HG03066 (cell line): Measurements from ENCODE around the gene TMEM187.
"Not testable (repeated sequence)": the region's sequence is repeated elsewhere in the genome, so short reads cannot be mapped to it uniquely, and the experiment has no call there.

Source experiments
- ATAC-seq: cut with Tn5 transposase; IDR thresholded peaks from one replicate; pipeline ENCODE4 v1.9.1; 2021; ENCODE audit warnings: low read depth; ENCODE audit not compliant: unreplicated experiment

Gene TMEM187

DNA sequence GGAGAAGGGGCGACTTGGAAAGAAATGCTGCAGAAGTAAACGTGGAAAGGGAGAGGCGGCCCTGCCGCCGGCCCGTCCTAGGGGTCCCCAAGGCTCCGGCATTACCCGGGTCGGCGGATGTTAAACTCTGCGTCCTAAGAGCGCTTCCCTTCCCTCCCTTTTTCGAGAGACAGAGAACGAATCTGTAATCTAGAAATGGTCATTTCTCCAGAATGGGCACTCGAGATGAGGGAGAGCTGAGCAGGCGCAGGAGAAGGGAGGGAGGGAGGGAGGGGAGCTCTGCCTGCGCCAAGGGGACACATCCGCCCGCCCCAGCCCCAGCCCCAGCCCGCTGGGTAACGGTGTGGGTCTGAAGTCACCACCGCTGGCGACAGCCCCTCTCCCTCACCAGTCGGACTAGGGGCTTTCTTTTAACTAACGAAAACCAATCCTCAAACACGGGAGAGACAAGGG lies 2.6 kb upstream of the TMEM187 start:
- ATAC-seq = no peak

DNA sequence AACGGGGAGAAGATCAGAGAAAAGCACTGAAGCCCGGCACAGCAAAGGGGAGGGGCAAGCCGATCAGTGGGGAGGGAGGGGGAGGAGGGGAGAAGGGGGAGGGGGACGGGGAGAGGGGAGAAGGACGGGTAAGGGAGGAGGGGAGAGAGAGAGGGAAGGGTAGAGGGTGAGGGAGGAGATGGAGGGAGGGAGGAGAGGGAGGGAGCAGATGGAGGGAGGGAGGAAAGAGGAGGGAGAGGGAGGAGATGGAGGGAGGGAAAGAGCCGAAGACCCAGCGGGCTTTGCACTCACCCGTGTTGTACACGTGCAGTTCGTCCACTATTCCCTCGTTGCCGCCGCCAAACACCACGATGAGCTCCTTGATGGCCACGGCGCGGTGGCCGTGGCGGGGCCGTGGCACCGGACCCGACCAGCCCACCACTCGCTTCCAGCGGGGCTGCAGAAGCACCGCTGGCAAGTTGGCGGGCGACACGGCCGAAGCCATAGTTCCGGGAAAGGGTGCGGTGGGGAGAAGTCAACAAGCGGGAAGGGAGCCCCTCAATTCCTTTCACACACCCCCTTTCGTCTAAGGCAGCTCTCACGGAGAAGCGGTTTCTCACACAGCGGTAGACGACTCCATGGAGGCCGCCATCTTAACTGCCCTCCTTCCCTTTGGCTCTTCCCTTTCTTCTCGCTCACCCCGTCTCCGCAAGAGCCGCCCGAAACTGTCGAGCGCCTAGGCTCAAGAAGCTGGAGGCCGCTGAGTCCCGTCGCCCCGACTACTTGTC lies 2.0 kb upstream of the TMEM187 start:
- ATAC-seq = peak; percentile 4

DNA sequence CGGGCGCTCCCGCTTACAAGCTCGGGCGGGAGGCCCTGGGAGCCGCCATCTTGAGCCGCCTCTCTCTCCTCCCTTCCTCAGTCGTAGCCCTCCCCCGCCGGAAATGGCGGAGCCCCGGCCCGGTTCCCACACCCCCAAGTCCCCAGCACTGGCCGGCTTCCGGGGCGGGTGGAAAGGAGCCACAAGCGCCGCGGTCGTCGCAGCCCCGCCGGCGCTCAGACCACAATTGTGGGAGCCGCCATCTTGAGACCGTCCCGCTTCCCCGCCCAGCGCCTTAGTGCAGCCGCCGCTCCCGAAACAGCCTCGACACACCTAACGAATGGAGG lies 1.5 kb upstream of the TMEM187 start:
- peak; percentile 32 for ATAC-seq

DNA sequence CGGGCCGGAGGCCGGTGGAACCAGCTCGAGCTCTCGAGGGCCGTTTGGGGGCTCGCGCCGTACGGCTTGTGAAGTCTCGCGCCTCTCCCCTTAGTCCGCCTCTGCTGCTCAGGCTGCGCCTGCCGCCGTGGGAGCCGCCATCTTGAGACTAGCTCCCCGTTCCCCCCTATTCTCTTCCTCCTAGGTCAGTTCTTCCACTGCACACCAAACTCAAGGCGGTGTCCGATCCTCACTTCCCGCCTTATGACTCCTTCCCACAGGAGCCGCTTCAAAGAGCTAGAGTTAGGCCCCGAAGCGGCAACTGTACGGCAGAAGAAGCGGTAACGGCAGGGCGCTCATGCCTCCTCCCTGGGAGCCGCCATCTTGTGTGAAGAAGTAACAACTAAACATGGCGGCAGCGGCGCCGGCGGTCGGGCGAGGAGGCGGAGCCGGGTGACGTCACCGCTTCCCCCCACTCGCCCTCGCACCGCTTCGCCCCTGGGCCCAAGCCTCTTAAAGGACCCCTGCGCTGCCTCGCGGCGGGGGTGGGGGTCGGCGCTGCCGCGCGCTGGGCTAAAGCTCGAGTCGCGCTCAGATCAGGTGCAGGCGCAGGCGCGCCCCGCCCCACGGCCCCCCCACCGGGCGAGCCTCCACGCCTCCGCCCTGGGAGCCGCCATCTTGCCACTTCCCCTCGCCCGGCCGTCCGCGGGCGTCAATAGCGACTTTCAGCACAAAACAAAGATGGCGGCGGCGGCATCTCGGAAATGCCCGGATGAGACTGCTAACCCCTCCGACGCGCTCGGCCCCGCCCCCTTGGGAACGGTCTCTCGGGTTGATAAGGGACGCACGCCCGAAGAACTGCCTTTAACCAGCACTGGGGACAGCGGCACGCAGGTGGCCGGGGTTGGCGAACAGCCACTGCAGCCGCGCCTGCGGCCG lies 845 bp upstream of the TMEM187 start, which contains the start of gene HCFC1:
HCFC1 (minus strand) TSS at position 369 of the 918 bp plus-strand sequence. CDS start 978 bp downstream, outside the sequence.
- peak; percentile 38 for ATAC-seq

DNA sequence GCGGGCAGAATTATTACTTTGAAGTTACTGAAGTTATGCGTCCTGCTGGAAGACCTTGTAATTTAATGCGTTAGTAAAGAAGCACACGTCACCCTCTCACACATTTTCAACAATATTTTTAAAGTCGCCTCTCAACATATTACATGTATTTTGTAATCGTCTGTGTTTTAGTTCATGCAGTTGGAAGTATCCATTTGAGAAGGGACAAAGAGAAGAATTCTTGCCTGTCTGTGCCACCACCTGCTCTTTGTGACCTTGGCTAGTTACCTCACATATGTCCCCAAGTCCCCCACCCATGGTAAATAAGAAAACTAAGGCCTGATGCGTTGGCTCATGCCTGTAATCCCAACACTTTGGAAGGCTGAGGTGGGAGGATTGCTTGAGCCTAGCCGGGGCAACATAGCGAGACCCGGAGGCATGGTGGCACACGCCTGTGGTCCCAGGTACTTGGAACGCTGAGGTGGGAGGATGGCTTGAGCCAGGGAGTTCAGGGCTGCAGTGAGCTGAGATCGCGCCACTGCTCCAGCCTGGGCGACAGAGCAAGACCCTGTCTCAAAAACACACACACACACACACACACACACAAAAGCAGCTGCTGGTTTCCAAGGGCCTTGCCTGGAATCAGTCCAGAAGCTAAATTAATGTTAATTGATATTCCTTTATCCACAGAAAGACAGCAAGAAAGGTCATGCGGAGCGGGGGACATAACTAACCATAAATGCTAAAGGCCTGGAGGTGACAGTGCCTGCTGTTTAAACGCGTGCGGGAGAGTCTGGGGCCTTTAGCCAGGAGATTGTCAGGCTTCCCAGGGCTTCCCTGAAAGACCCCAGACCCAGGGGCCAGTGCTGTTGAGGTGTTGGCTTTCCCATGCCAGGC lies 811 bp downstream of the TMEM187 start:
- ATAC-seq = no peak

DNA sequence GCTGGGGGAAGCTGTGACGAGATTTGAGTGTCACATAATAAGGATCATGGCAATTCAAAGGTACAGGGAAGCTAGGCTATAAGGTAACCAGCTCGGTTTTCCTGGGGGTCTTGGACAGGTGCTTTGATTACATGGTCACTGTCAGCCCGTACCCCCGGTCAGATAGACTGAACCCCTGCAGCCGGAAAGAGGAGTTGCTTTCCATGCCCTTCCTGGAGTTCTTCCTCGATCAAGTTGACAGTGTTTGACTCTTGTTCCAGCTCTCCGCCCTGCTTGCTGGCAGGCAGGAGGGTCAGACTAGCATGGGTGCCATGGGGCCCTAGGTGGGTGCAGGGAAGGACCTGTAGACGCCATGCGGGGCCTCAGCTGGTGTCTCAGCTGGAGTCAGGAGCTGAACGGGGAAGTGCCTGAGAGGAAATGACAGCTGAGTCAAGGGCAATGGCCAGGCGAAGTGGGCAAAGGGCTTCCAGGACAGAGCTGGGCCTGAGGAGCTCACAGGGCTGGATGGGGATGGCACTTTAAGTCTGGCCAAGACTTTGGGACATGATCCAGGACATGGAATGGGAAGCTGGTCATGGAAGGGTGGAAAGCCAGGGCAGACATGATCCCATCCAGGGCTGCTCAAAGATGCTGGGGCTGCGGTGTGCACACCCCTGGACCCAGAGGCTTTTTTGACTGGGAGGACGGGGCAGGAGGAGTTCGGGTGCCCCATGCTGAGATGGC lies 1.6 kb downstream of the TMEM187 start:
- no peak for ATAC-seq

DNA sequence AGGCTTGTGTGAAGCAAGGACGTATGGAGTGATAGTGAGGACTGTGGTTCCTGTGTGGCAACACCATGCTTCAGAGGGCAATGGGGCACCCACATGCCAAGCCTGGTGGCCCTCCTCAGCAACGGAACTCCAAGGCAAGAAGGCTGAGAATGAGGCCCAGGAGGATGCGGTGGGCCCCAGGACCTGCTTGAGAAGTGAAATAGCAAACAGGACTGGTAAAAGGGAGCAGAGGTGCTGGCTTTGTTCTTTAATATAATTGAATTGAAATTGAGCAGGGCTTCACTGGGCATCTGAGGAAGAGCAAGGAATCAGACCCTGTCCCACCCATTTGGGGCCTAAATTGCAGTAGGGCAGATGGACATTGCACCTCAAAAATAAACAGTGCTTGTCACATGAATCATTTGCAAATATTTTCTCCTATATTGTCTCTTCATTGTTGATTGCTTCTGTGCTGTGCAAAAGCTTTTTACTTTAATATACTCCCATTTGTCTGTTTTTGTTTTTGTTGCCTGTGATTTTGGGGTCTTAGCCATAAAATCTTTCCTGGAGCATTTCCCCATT lies 2.3 kb downstream of the TMEM187 start:
- ATAC-seq = no peak

DNA sequence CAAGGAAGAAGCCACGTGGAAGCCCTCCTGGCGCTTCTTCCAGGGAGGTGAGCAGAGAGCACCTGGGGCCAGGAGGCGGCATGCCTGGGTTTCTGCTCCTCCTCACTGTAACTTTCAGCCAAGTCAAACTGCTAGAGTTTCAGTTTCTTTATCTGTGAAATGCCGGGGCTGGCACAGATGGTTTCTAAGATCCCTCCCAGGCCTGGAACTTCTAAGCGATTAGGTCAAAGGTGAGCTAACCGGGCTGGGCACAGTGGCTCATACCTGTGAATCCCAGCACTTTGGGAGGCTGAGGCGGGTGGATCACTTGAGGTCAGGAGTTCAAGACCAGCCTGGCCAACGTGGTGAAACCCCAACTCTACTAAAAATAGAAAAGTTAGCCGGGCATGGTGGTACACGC lies 7.8 kb downstream of the TMEM187 start:
- ATAC-seq = not testable (repeated sequence)

DNA sequence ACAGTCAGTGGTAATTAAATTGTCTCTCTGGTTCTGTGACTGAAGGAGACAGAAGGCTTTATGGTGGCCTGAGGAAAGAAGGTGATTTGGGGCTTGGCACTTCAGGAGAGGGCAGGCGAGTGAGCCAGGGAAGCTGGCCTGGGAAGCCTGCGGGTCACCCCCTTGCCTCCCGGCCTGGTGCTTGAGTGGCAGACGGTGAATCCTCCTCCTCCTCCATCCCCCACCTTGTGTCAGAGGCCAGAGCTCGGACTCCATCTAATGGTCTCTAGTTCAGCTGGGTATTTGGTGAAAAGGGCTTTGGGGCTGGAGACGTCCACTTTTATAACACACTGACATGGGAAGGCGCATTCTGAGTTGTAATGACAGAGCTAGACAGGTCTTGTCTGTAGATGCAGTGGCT lies 8.7 kb downstream of the TMEM187 start:
- ATAC-seq = no peak

DNA sequence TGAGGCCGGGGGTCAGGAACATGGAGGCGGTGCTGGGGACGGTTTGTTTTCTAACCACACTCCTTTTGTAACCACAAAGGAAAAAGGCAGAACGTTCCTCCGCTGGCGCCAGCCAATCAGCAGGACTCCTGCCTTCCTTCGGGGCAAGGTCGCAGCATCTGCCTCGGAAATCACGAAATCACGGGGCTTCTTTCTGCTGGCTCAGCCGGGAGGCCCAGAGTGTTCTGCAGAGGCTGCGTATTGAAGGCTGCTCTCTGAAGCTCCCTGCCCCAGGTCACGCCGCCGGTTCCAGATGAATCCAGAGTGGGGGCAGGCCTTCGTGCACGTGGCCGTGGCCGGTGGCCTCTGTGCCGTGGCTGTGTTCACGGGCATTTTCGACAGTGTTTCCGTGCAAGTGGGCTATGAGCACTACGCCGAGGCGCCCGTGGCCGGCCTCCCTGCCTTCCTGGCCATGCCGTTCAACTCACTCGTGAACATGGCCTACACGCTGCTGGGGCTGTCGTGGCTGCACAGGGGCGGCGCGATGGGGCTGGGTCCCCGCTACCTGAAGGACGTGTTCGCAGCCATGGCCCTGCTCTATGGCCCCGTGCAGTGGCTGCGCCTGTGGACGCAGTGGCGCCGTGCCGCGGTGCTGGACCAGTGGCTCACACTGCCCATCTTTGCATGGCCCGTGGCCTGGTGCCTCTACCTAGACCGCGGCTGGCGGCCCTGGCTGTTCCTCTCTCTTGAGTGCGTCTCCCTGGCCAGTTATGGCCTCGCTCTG lies 9.4 kb downstream of the TMEM187 start:
- no peak for ATAC-seq

DNA sequence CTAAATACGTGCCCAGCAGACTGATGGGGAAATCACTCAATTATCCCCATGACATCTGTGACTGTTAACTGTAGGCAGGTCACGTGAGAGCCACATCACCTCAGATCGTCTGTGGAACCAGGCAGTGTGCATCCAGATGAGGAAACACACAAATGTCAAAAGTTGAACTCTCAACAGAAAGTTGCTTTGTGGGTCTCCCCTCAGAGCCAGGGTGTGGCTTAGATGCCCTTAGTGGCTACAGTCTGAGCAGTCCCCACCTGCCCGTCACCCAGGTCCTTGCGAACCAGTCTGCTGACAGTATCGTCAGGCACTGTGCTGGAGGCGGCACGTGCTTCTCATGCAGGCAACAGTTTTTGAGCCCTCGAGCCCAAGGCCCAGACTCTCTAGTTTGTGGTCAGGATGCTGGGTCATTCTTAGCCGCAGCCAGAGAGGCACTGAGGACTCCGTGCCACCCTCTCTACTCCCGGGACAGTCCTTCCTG lies 10.8 kb downstream of the TMEM187 start:
- ATAC-seq = no peak

DNA sequence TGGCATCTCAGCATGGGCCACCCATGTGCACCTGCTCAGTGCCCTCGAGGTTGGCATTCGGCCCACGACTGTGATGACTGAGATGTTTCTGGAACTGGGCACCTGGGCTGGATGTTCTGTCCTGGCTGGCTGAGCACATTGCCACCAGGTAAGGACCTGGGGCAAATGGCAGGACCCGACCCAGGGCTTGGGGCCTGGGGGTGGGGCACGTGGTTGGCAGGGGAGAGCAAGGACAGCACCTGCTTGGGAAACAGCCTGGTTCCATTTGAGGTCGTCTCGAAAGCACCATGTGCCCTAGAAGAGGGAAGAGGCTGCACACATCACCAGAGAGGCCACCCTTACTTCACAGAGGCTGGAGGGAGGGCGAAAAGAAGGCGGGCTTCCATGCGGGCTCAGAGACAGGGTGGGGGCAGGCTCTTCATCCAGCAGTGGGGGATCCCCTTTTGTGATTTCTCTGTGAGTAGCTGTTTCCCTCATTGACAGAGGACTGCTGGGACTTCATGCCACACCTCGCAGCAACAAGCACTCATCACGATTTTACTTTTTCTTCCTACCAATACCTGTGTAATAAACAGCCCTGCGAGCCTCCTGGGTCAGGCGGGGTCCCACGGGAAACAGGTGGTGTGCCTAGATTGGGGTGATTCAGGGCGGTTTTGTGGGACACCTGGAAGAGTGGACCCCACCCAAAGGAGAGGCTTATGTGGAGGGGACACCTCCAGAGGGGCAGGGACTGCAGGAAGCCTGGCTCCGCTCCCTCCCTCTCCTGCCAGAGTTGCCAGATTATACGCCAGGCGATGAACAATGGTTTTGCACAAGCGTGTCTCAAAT lies 12.0 kb downstream of the TMEM187 start:
- no peak for ATAC-seq

DNA sequence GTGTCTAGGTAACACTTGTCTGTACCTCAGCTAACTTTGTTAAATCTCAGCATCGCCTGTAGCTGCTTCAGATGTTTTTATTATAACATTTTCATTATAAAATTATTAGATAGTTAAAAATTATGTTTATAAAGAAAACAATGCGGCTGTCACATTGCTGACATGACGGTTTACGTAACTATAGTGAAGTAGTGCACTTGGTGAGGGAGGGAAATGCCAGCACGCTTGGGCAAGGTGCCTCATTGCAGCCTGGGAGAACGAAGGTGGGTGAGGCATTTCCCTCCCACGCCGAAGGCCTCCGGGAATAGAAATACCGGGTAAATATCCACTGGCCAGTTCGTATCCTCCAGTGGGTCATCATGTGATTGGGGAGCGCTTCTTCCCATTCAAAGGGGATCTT lies 15.9 kb downstream of the TMEM187 start:
- ATAC-seq = no peak

DNA sequence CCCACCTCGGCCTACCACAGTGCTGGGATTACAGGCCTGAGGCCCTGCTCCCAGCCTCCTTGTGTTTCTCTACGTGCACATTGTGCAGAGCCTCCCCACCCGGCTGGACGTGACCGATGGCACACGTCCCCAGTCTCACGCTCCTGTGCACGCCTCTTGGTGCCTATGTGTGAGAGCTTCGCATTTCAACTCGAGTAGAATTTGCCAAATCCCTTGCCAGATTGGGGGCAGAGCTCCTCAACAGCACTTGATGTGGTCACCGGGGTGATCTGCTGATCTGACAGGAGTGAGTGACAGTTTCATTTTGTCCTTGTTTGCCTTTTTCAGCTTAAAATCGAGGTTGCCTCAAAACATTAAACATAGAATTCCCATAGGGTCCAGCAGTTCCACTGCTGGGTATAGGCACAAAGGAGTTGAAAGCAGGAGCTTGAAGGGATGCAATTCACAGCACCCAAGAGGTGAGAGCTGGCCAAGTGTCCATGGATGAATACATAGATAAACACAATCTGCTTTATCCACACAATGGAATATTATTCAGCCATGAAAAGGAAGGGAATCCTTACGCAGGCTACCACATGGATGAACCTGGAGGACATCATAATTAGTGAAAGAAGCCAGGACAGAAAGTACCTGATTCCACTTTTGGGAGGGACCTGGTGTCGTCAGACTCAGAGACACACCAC lies 17.6 kb downstream of the TMEM187 start:
- no peak for ATAC-seq

DNA sequence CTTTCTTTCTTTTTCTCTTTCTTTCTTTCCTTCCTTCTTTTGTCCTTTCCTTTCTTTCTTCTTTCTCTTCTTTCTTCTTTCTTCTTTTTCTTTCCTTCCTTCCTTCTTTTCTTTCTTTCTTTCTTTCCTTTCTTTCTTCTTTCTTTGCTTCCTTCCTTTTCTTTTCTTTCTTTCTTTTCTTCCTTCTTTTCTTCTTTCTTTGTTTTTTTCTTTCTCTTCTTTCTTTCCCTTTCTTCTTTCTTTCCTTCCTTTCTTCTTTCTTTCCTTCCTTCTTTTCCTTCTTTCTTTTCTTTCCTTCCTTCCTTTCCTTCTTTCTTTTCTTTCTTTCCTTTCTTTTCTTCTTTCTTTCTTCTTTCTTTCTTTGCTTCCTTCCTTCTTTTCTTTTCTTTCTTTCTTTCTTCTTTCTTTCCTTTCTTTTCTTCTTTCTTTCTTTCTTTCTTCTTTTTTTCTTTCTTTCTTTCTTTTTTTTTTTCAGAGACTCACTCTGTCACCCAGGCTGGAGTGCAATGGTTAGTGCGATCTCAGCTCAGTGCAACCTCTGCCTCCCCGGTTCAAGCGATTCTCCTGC lies 18.5 kb downstream of the TMEM187 start:
- no peak for ATAC-seq

DNA sequence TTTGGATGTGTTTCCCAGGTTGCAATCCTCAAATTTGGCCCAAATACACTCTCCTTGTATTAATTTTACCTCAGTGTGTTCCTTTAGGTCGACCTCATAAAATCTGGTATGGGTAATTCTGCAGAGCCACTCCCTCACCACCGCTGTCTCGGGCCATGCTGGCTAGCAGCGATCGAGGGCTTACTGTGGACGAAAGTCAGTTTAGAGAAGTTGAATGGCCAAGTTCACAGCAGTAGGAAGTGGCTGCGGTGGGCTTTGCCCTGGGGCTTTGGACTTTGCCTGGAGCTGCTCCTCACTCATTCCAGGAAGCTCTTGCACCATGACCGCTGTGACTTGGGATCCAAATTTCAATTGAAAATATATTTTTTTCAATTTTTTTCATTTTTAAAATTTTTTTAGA lies 19.6 kb downstream of the TMEM187 start:
- ATAC-seq = no peak

DNA sequence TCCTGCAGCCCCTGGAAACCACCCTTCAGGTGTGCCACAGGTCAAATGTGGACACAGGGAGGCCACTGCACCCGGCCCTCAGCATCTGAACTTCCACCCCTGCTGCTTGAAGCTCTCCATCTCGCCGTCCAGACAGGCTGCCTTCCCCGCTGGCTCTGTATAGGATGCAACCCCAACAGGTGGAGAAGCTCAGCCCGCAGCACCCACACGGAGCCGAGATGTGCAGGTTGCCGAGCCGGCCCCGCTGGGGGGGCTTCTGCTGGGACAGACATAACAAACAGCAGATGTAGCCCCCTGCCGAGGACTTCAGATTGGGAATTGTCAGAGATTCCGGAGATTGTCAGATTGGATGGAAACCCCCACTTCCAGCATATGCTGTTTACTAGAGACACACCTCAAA lies 20.5 kb downstream of the TMEM187 start:
- ATAC-seq = no peak
